Stomach (tissue), 9 donors: ENCODE measurements around the gene MAD2L2. TPM values are rescaled to one million over a fixed set of nuclear protein-coding genes. Genes with fewer than 3 reads are reported as not detected.

Experiments used
- DNase-seq, 2 donors: peaks; one replicate each; pipeline versions ENCODE4 v3.0.0 to v3.0.0-alpha.2; 2013 to 2019
- H3K27ac ChIP-seq, 5 donors: fragments of 200-600 bp in 4 of 5; sonication (generic) in 4 of 5; one replicate each; pipeline ENCODE4 v1.5.1; 2013 to 2019; ENCODE audit warnings: mild to moderate bottlenecking in 1 of 5, moderate library complexity in 1 of 5
- H3K27me3 ChIP-seq, 3 donors: fragments of 200-600 bp; sonication (generic); one replicate each; pipeline ENCODE4 v1.5.1; 2017 to 2019; ENCODE audit warnings: mixed run types in 1 of 3
- H3K36me3 ChIP-seq, 4 donors: fragments of 200-600 bp; sonication (generic); 1 replicate in 3 of 4; 2 replicates in 1 of 4; pipeline ENCODE4 v1.5.1; 2016 to 2019
- H3K4me1 ChIP-seq, 4 donors: fragments of 200-600 bp; sonication (generic); one replicate each; pipeline ENCODE4 v1.5.1; 2016 to 2019
- H3K4me3 ChIP-seq, 4 donors: fragments of 200-600 bp; sonication (generic) in 3 of 4; one replicate each; pipeline ENCODE4 v1.5.1; 2016 to 2019; ENCODE audit warnings: mild to moderate bottlenecking in 1 of 4
- H3K9me3 ChIP-seq, 4 donors: fragments of 200-600 bp; sonication (generic); one replicate each; pipeline ENCODE4 v1.5.1; 2016 to 2019
- EP300 ChIP-seq: sonication (generic); formaldehyde crosslinking; IDR thresholded peaks from one replicate; pipeline ENCODE4 v1.6.1; 2017; ENCODE audit warnings: antibody characterized with exemption
- POLR2A ChIP-seq, 4 donors: fragments of 450-650 bp; IDR thresholded peaks; one replicate each; pipeline ENCODE4 v1.6.1; 2016; ENCODE audit warnings: antibody characterized with exemption in 4 of 4, control low read depth in 2 of 4, mild to moderate bottlenecking in 1 of 4, moderate library complexity in 1 of 4
- POLR2AphosphoS5 ChIP-seq, 3 donors: sonication (generic); formaldehyde crosslinking; IDR thresholded peaks; one replicate each; pipeline ENCODE4 v1.6.1; 2016; ENCODE audit warnings: antibody characterized with exemption in 3 of 3
- WGBS, 5 donors: extraction: QIAGEN DNeasy Blood & Tissue Kit in 3 of 5; methylation state at CpG; one replicate each; pipeline versions ENCODE4 v1.1.5 to v1.1.7; 2013 to 2018; 5-methylcytosine and 5-hydroxymethylcytosine counted together
- intact Hi-C: fragments of 100-400 bp; cut with DNase I; formaldehyde crosslinking; loops from one replicate; pipeline ENCODE4 v1.15.1; 2023; ENCODE audit warnings: low total_unique reads
- polyA plus RNA-seq, 3 donors: library from polyadenylated mRNA; stranded (reverse); fragments of 200-250 nt; gene quantifications; one replicate each; pipeline ENCODE4 v1.2.3, GENCODE V29; 2013
- total RNA-seq, 5 donors: library from RNA; depleted of rRNA; stranded (reverse); fragments of >200 nt; gene quantifications; one replicate each; pipeline versions ENCODE4 v1.1.0 to v1.2.3, GENCODE V29; 2014 to 2016
- TF ChIP-seq, protein P1 (sequence below), 7 experiments: fragments of 450-650 bp in 4 of 7; fragments of 200-600 bp in 3 of 7; sonication (generic) in 3 of 7; IDR thresholded peaks; one replicate each; pipeline ENCODE4 v1.5.1; 2016 to 2019; ENCODE audit warnings: antibody characterized with exemption in 7 of 7, control low read depth in 2 of 7, mild to moderate bottlenecking in 1 of 7
- donor health status: healthy with polysubstance abuse.
- donor health status: Bipolar disorder and iron deficiency.
- donor health status: healthy.

Gene MAD2L2
- total and polyA plus RNA-seq, 8 donors = 7.2 to 54.4 (median 21.6) TPM

DNA sequence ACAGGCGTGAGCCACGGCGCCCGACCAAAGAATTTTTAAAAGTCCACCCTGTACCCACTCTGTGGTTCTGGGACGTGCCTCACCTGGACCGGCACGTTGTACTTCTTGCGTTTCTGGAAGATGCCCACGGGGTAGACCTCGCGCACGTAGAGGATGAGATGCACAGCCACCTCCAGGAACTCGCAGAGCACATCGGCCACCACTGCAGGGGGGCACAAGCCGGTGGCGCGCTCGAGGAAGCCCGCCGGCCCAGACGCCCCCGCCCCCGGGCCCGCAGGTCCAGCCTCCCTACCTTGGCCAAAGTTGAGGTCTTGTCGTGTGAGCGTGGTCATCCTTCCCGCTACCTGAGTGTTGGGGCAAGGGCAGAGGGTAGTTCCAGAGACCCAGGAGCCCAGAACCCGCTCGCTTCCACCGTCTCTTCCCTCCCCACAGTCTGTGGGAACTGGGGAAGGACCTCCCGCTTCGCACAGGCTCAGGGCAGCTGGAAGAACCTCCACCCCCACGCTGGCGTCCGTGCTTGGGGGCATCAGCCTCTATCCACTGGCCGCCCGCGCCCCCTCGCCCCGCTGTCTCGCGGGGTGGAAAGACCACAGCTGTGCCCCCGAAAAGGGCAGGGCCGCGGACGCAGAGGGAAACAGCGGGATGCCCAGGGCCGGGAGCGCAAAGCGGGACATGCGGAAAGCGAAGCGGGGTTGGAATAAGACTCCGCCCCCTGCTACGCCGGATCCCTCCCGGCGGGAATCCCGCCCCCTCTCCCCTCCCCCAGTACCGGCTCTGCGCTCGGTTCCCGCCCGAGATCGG lies 478 bp downstream of the MAD2L2 start:
- no peaks in the 10 kb centered on the region for H3K9me3 ChIP-seq

DNA sequence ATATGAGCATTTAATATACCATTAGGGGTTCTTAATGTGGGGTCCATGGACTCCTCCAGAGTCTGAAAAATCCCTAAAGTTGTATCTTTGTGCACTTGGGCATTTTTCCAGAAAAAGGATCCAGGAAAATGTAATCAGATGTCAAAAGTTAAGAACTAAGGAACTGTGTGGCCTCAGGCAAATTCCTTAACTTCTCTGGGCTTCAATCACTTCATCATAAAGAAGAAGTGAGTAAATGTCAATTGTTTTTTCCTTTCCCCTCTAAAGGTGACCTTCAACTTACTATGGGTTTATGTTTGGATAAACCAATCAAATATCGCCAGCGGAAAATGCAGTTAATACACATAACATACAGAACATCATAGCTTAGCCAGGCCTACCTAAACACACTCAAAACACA lies 2.5 kb downstream of the MAD2L2 start:
- peaks cover 0 to 9% (median 0%) of the 10 kb centered on the region in 3 donors for H3K27me3 ChIP-seq
- H3K27ac ChIP-seq = no peak overlapping the region
- H3K9me3 ChIP-seq = no peaks in the 10 kb centered on the region
- no peak for DNase-seq
- intact Hi-C loops = no loop called here
- peaks cover 23 to 43% (median 42%) of the 10 kb centered on the region in 4 donors for H3K36me3 ChIP-seq
- WGBS, 5 donors = 91 to 100% (median 96%) methylated on average over 2 of the region's 2 CpGs
- TF ChIP-seq EP300 (no peak), POLR2A (IDR thresholded peaks at IDR 0.05) (no peak), POLR2AphosphoS5 (IDR thresholded peaks at IDR 0.05) (no peak)
- TF ChIP-seq, protein P1, sequence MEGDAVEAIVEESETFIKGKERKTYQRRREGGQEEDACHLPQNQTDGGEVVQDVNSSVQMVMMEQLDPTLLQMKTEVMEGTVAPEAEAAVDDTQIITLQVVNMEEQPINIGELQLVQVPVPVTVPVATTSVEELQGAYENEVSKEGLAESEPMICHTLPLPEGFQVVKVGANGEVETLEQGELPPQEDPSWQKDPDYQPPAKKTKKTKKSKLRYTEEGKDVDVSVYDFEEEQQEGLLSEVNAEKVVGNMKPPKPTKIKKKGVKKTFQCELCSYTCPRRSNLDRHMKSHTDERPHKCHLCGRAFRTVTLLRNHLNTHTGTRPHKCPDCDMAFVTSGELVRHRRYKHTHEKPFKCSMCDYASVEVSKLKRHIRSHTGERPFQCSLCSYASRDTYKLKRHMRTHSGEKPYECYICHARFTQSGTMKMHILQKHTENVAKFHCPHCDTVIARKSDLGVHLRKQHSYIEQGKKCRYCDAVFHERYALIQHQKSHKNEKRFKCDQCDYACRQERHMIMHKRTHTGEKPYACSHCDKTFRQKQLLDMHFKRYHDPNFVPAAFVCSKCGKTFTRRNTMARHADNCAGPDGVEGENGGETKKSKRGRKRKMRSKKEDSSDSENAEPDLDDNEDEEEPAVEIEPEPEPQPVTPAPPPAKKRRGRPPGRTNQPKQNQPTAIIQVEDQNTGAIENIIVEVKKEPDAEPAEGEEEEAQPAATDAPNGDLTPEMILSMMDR (IDR thresholded peaks at IDR 0.05) = no peak
- H3K4me1 ChIP-seq = peaks cover 5 to 33% (median 21%) of the 10 kb centered on the region in 4 donors
- no peak overlapping the region for H3K4me3 ChIP-seq

More for the DNA sequence above, 478 bp downstream of the MAD2L2 start:
- no peak for DNase-seq
- TF ChIP-seq POLR2AphosphoS5 (IDR thresholded peaks at IDR 0.05) (no peak), POLR2A (IDR thresholded peaks at IDR 0.05) (peak in 1 of 4 donors; percentile 52), EP300 (no peak)
- H3K4me3 ChIP-seq = peak overlapping the region; percentile 76 to 94 (median 92)
- WGBS, 5 donors = 5 to 8% (median 6%) methylated on average over 32 to 65 of the region's 65 CpGs
- H3K36me3 ChIP-seq = peaks cover 14 to 23% (median 22%) of the 10 kb centered on the region in 4 donors
- H3K27ac ChIP-seq = peak overlapping the region; percentile 78 to 92 (median 90)
- H3K27me3 ChIP-seq = peaks cover 0 to 9% (median 0%) of the 10 kb centered on the region in 3 donors
- peaks cover 5 to 33% (median 21%) of the 10 kb centered on the region in 4 donors for H3K4me1 ChIP-seq
- intact Hi-C loops = no loop called here

DNA sequence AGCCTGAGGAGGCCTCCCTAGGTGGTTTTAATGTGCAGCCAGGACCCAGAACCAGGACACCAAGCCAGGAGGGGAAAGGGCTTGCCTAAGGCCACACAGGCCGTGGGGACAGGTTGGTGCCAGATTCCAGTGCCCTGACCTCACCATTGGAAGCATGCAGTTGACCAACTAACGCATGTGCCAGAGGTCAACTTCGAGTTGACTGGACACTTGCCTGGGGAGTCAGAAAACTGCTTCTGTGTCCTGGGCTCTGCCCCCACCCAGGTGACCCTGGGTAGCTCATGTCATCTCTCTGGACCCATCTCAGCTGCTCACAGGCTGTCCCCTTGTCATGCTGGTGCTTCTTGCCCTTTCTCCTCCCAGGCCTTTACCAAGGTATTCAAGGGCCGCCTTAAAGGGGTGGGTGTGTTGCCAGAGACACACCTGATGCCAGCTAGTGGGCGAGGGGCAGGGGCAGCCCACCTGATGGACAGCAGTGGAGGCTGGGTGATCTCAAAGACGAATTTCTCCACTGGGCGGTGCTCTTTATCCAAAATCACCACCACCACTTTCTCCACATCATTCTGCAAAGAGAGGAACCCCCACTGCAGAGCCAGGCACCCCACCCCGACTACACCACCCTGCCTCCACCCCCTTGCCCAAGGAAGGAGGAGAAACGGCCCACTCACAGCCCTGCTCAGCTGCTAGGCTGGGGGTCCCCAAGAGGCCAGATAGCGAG lies 4.4 kb downstream of the MAD2L2 start:
- intact Hi-C loops = no loop called here
- Histone ChIP-seq H3K36me3 (peaks cover 34 to 62% (median 59%) of the 10 kb centered on the region in 4 donors), H3K9me3 (no peaks in the 10 kb centered on the region), H3K4me1 (peaks cover 5 to 37% (median 25%) of the 10 kb centered on the region in 4 donors), H3K27ac (no peak overlapping the region), H3K27me3 (no peaks in the 10 kb centered on the region), H3K4me3 (no peak overlapping the region)
- no peak for DNase-seq
- TF ChIP-seq, protein P1 (IDR thresholded peaks at IDR 0.05) = no peak
- TF ChIP-seq POLR2A (IDR thresholded peaks at IDR 0.05) = no peak
- TF ChIP-seq POLR2AphosphoS5 (IDR thresholded peaks at IDR 0.05) = no peak
- TF ChIP-seq EP300 = no peak
- 81 to 90% (median 83%) methylated on average over 9 to 10 of the region's 10 CpGs for WGBS, 5 donors

DNA sequence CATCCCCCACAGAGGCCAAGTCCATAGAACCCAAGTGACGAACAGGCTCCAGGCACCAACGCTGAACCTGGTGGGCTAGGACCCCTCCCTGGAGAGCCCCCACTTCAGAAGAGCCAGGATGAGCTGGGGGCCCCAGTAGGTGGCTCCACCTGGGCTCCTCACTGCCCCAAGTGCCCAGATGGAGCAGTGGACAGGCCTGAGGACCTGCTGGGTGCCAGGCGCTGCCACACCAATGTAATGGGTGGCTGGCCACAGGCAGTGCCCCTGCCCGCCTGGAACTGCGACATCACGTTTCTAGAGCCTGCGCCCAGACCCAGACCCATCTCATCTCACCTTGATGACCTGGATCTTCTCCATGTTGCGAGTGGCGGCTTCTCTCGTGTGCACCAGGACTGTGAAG lies 5.6 kb downstream of the MAD2L2 start:
- intact Hi-C loops = no loop called here
- DNase-seq = no peak
- Histone ChIP-seq H3K9me3 (no peaks in the 10 kb centered on the region), H3K27ac (no peak overlapping the region), H3K27me3 (no peaks in the 10 kb centered on the region), H3K4me1 (peaks cover 9 to 41% (median 30%) of the 10 kb centered on the region in 4 donors), H3K36me3 (peaks cover 34 to 71% (median 65%) of the 10 kb centered on the region in 4 donors), H3K4me3 (no peak overlapping the region)
- WGBS, 5 donors = 95 to 98% (median 96%) methylated on average over 10 of the region's 10 CpGs
- TF ChIP-seq POLR2A (IDR thresholded peaks at IDR 0.05) = no peak
- TF ChIP-seq POLR2AphosphoS5 (IDR thresholded peaks at IDR 0.05) = no peak
- TF ChIP-seq, protein P1 (IDR thresholded peaks at IDR 0.05) = no peak
- TF ChIP-seq EP300 = no peak
